GM12878 (cell line): ENCODE results near the gene TMEM114. TPM values are rescaled to one million over a fixed set of nuclear protein-coding genes. Genes with fewer than 3 reads are reported as not detected.

Experiments
- ATAC-seq: fragments of 200-7000 bp; cut with Tn5 transposase; 3 replicates; pipeline ENCODE4 v1.9.1; 2020; ENCODE audit warnings: mild to moderate bottlenecking, moderate library complexity
- BruUV-seq: library from RNA; stranded (reverse); fragments of 400-500 nt; replicated peaks from 2 replicates; lab custom pipeline; 2021; lab: Mats Ljungman, UMichigan
- CTCF ChIA-PET: fragments of 300-600 bp; sonication (Branson Sonifier 250); formaldehyde crosslinking; extraction: SDS; loops from one replicate; lab custom pipeline; 2021; ENCODE audit warnings: inconsistent platforms; lab: Yijun Ruan, JAX
- POLR2A ChIA-PET: fragments of 350-600 bp; formaldehyde crosslinking; extraction: SDS; loops from one replicate; lab custom pipeline; 2021; ENCODE audit warnings: inconsistent platforms; lab: Charles Lee
- RAD21 ChIA-PET: fragments of 300-600 bp; sonication (Branson Sonifier 250); formaldehyde crosslinking; loops from one replicate; lab custom pipeline; 2023; ENCODE audit warnings: antibody characterized with exemption; ENCODE audit not compliant: unreplicated experiment; lab: Charles Lee
- SMC1A ChIA-PET: fragments of 300-600 bp; sonication (Branson Sonifier 250); formaldehyde crosslinking; loops from one replicate; lab custom pipeline; 2023; ENCODE audit not compliant: unreplicated experiment, uncharacterized antibody; lab: Charles Lee
- DNase-seq: peaks from one replicate; pipeline ENCODE4 v3.0.0-alpha.2; 2011; ENCODE audit warnings: low read depth, low spot score
- FAIRE-seq: peaks from 3 replicates; lab custom pipeline; 2011; peaks lifted over from hg19 to GRCh38; lab: Jason Lieb, UNC
- H2AFZ ChIP-seq: 2 replicates; pipeline ENCODE4 v1.6.0; 2011; ENCODE audit warnings: low read depth, low read length, control low read depth; ENCODE audit not compliant: control insufficient read depth
- H3K27ac ChIP-seq: 2 replicates; pipeline ENCODE4 v1.5.1; 2011; ENCODE audit warnings: control low read depth; ENCODE audit not compliant: control insufficient read depth, insufficient read depth
- H3K27me3 ChIP-seq, 2 experiments: replicated peaks in 1 of 2; 2 replicates each; pipeline versions ENCODE4 v1.6.0 to v1.6.1; 2011; ENCODE audit warnings: low read length in 1 of 2; ENCODE audit not compliant: control insufficient read depth in 2 of 2, insufficient read depth in 2 of 2
- H3K36me3 ChIP-seq, 2 experiments: 2 replicates each; pipeline ENCODE4 v1.5.1; 2011; ENCODE audit warnings: low read length in 1 of 2; ENCODE audit not compliant: control insufficient read depth in 2 of 2, insufficient read depth in 2 of 2
- H3K4me1 ChIP-seq: 2 replicates; pipeline ENCODE4 v1.6.1; 2011; ENCODE audit warnings: mild to moderate bottlenecking, low read length, moderate library complexity, mixed read lengths; ENCODE audit not compliant: control insufficient read depth, insufficient read depth
- H3K4me2 ChIP-seq: 2 replicates; pipeline ENCODE4 v1.6.0; 2011; ENCODE audit warnings: control low read depth; ENCODE audit not compliant: control insufficient read depth, insufficient read depth
- H3K4me3 ChIP-seq: fragments of 200-600 bp; sonication (generic); 2 replicates; pipeline ENCODE4 v1.5.1; 2016
- H3K79me2 ChIP-seq: 2 replicates; pipeline ENCODE4 v1.6.0; 2011; ENCODE audit warnings: low read length; ENCODE audit not compliant: control insufficient read depth, insufficient read depth
- H3K9ac ChIP-seq: 2 replicates; pipeline ENCODE4 v1.8.0; 2011; ENCODE audit warnings: low read length, control low read depth, mixed read lengths; ENCODE audit not compliant: control insufficient read depth, insufficient read depth
- H3K9me3 ChIP-seq: replicated peaks from 3 replicates; pipeline ENCODE4 v1.5.1; 2011; ENCODE audit warnings: mild to moderate bottlenecking, low read length; ENCODE audit not compliant: control insufficient read depth, insufficient read depth
- H4K20me1 ChIP-seq: 2 replicates; pipeline ENCODE4 v1.6.0; 2011; ENCODE audit not compliant: control insufficient read depth, insufficient read depth
- ATF7 ChIP-seq: fragments of 450-650 bp; IDR thresholded peaks from 2 replicates; pipeline ENCODE4 v1.6.1; 2016; ENCODE audit warnings: low read depth, mild to moderate bottlenecking
- CEBPB ChIP-seq, 2 experiments: fragments of 150-350 bp in 1 of 2; IDR thresholded peaks; 2 replicates each; pipeline ENCODE4 v1.6.1; 2012 to 2014; ENCODE audit warnings: low read depth in 2 of 2, low read length in 2 of 2, borderline replicate concordance in 1 of 2, inconsistent platforms in 1 of 2
- CTCF ChIP-seq, 3 experiments: IDR thresholded peaks in 2 of 3; conservative IDR thresholded peaks in 1 of 3; 2 replicates each; pipeline ENCODE4 v1.5.1; 2011; ENCODE audit warnings: low read depth in 3 of 3, low read length in 3 of 3, mild to moderate bottlenecking in 3 of 3, control low read depth in 2 of 3, moderate library complexity in 2 of 3, inconsistent platforms in 1 of 3, mixed read lengths in 1 of 3; ENCODE audit not compliant: control insufficient read depth in 2 of 3, insufficient read depth in 1 of 3; ENCODE audit errors: extremely low read depth in 1 of 3
- CUX1 ChIP-seq: IDR thresholded peaks from 2 replicates; pipeline ENCODE4 v1.6.1; 2012; ENCODE audit warnings: improper control_type of control experiment, low read depth, low read length; ENCODE audit not compliant: insufficient replicate concordance
- IKZF1 ChIP-seq: fragments of 450-650 bp; conservative IDR thresholded peaks from 2 replicates; pipeline ENCODE4 v1.6.1; 2017; ENCODE audit warnings: antibody characterized with exemption, mild to moderate bottlenecking
- KLF5 ChIP-seq: fragments of 450-650 bp; IDR thresholded peaks from 2 replicates; pipeline ENCODE4 v1.6.1; 2014; ENCODE audit warnings: mild to moderate bottlenecking; ENCODE audit not compliant: partially characterized antibody
- NBN ChIP-seq: fragments of 450-650 bp; IDR thresholded peaks from 2 replicates; pipeline ENCODE4 v1.6.1; 2016
- RAD21 ChIP-seq: IDR thresholded peaks from 2 replicates; pipeline ENCODE4 v1.6.1; 2011; ENCODE audit warnings: mild to moderate bottlenecking, low read depth, low read length, moderate library complexity; ENCODE audit not compliant: insufficient read depth
- RAD51 ChIP-seq: fragments of 450-650 bp; IDR thresholded peaks from 2 replicates; pipeline ENCODE4 v1.6.1; 2016; ENCODE audit warnings: moderate library complexity, mild to moderate bottlenecking, inconsistent platforms
- SMC3 ChIP-seq: IDR thresholded peaks from 2 replicates; pipeline ENCODE4 v1.6.1; 2011; ENCODE audit warnings: low read length, improper control_type of control experiment, borderline replicate concordance
- ZNF24 ChIP-seq: fragments of 450-650 bp; IDR thresholded peaks from 2 replicates; pipeline ENCODE4 v1.6.1; 2017; ENCODE audit warnings: antibody characterized with exemption, mild to moderate bottlenecking
- WGBS: methylation state at CpG from one replicate; pipeline ENCODE4 v1.1.6; 2016; ENCODE audit warnings: low lambda C conversion rate; ENCODE audit not compliant: insufficient replicate concordance, insufficient coverage; ENCODE audit errors: missing lambda C conversion rate; 5-methylcytosine and 5-hydroxymethylcytosine counted together
- in situ Hi-C: fragments of 300-500 bp; cut with MboI; formaldehyde crosslinking; loops from 9 replicates; pipeline ENCODE4 v1.14.3; 2018; ENCODE audit warnings: mixed read lengths
- intact Hi-C: fragments of 100-400 bp; cut with micrococcal nuclease; formaldehyde crosslinking; loops from one replicate; pipeline ENCODE4 v1.14.2; 2022; ENCODE audit not compliant: unreplicated experiment
- polyA plus RNA-seq, 11 experiments: library from polyadenylated mRNA; depleted of rRNA in 4 of 11; unstranded in 6 of 11; stranded (reverse) in 5 of 11; fragments of >200 nt; fragmentation: Nextera tagmentation in 4 of 11; fragmentation: Illumina TruSeq in 1 of 11; extraction: Ambion mirVana in 4 of 11; extraction: Trizol in 1 of 11; gene quantifications; 1 replicate in 1 of 11; 2 replicates in 10 of 11; pipeline versions ENCODE4 v1.2.1 to v1.2.3, GENCODE V29; 2011 to 2016; ENCODE audit warnings: inconsistent platforms in 2 of 11, missing spikeins in 2 of 11, low read depth in 1 of 11
- total RNA-seq, 4 experiments: library from RNA; depleted of rRNA in 3 of 4; stranded (reverse); fragments of >200 nt in 3 of 4; fragmentation: Illumina TruSeq in 1 of 4; extraction: Trizol in 1 of 4; gene quantifications; 2 replicates each; pipeline versions ENCODE4 v1.2.1 to v1.2.3, GENCODE V29; 2013 to 2021

The TMEM114 gene
- total and polyA plus RNA-seq, 10 of the 15 experiments (the other 5 are each of a cell fraction or from before 2014, with no cell fraction given) = not detected

- CTCF ChIA-PET = interaction anchor here (0.8 to 2.8 kb wide), 11 partner anchors 10 to 562 kb away, joined by 3 to 18 read pairs (median 6); no protein-coding TSS in a partner anchor
- no peak for DNase-seq
These were observed 17.2 kb downstream of the TMEM114 start for GRCh38 chr16:8572919-8573724.

More at GRCh38 chr16:8572919-8573724, 17.2 kb downstream of the TMEM114 start:
- BruUV-seq = no TSS peak
- Histone ChIP-seq H3K79me2 (no peaks in the 10 kb centered on the region), H2AFZ (no peak overlapping the region), H3K4me3 (no peak overlapping the region), H3K9ac (no peak overlapping the region), H3K27ac (no peak overlapping the region), H4K20me1 (no peaks in the 10 kb centered on the region), H3K27me3 (no peaks in the 10 kb centered on the region; a peak in 2 of 4 replicates), H3K4me1 (no peaks in the 10 kb centered on the region), H3K36me3 (no peaks in the 10 kb centered on the region), H3K4me2 (no peak overlapping the region), H3K9me3 (no peaks in the 10 kb centered on the region; the same call in 2 of the 3 replicates)
- in situ Hi-C loops (loop anchor here (10.0 kb wide), 1 partner anchor 1612 kb away; the partner anchor contains the start of gene GRIN2A), intact Hi-C loops (no loop called here)
- ChIA-PET SMC1A (interaction anchor here (0.7 to 2.4 kb wide), 9 partner anchors 15 to 561 kb away, joined by 3 to 6 read pairs (median 4); partner anchors contain the start of gene LITAFD), RAD21 (interaction anchor here (0.7 to 3.8 kb wide), 4 partner anchors 218 to 562 kb away, joined by 3 to 18 read pairs (median 6); no protein-coding TSS in a partner anchor), POLR2A (no interaction called here)
- 23% methylated on average over 7 of the region's 7 CpGs for WGBS
- ATAC-seq (peak; percentile 56), FAIRE-seq (no peak)
- 0 out of 2 replicates have a peak, but pooled peaks have one; percentile 17 for TF ChIP-seq IKZF1
- peak; percentile 25; the same call in 1 of the 2 replicates for TF ChIP-seq RAD51
- peak; percentile 40; the same call in 1 of the 2 replicates for TF ChIP-seq ATF7
- 0 out of 2 replicates have a peak, but pooled peaks have one; percentile 22 for TF ChIP-seq NBN
- TF ChIP-seq SMC3 = peak; percentile 76; the same call in 1 of the 2 replicates
- TF ChIP-seq CTCF (IDR thresholded peaks at IDR 0.05 in 2 of 3, conservative IDR thresholded peaks at IDR 0.05 in 1 of 3; ENCODE audit: control insufficient read depth in 2 of 3, extremely low read depth in 1 of 3, insufficient read depth in 1 of 3, low read depth in 3 of 3, low read length in 3 of 3) = peak; percentile 39 to 64 (median 54); a peak in 5 of 6 replicates
- TF ChIP-seq CEBPB (IDR thresholded peaks at IDR 0.05; ENCODE audit: borderline replicate concordance in 1 of 2, low read depth in 2 of 2, low read length in 2 of 2) = peak in 1 of 2 experiments; percentile 49; a peak in 1 of 4 replicates
- peak; percentile 86 for TF ChIP-seq RAD21
- TF ChIP-seq CUX1 = no peak
- no peak for TF ChIP-seq ZNF24
- TF ChIP-seq KLF5 = no peak
